HEK293 (cell line): ENCODE results near the gene LUC7L.

Source experiments
- YY1 ChIP-seq: fragments of 450-650 bp; formaldehyde crosslinking; IDR thresholded peaks from 2 replicates; pipeline ENCODE4 v1.5.1; 2018; ENCODE audit warnings: missing biosample characterization, missing genetic modification characterization
- ZNF175 ChIP-seq: fragments of 450-650 bp; formaldehyde crosslinking; IDR thresholded peaks from 2 replicates; pipeline ENCODE4 v1.5.1; 2016; ENCODE audit warnings: missing biosample characterization, missing genetic modification characterization
- ZNF221 ChIP-seq: fragments of 450-650 bp; formaldehyde crosslinking; IDR thresholded peaks from 2 replicates; pipeline ENCODE4 v1.5.1; 2017; ENCODE audit warnings: missing biosample characterization, missing genetic modification characterization, borderline replicate concordance
- ZNF266 ChIP-seq: fragments of 450-650 bp; formaldehyde crosslinking; IDR thresholded peaks from 2 replicates; pipeline ENCODE4 v1.5.1; 2016; ENCODE audit warnings: missing biosample characterization, missing genetic modification characterization, low read depth
- ZNF274 ChIP-seq, 2 experiments: fragments of 200-500 bp in 1 of 2; fragments of 450-650 bp in 1 of 2; sonication (Bioruptor generic) in 1 of 2; formaldehyde crosslinking in 1 of 2; IDR thresholded peaks; 2 replicates each; pipeline versions ENCODE4 v1.5.1 to v1.6.1; 2014 to 2016; ENCODE audit warnings: borderline replicate concordance in 1 of 2, inconsistent platforms in 1 of 2, low read length in 1 of 2, missing biosample characterization in 1 of 2, missing genetic modification characterization in 1 of 2
- ZNF785 ChIP-seq: fragments of 450-650 bp; formaldehyde crosslinking; IDR thresholded peaks from 2 replicates; pipeline ENCODE4 v1.5.1; 2016; ENCODE audit warnings: missing biosample characterization, missing genetic modification characterization
- TF ChIP-seq, protein P1 (sequence below): IDR thresholded peaks from 2 replicates; pipeline ENCODE4 v1.6.1; 2011; ENCODE audit warnings: mild to moderate bottlenecking, low read depth, low read length, borderline replicate concordance
- TF ChIP-seq, protein P2 (sequence below): fragments of 450-650 bp; formaldehyde crosslinking; IDR thresholded peaks from 2 replicates; pipeline ENCODE4 v1.5.1; 2016; ENCODE audit warnings: missing biosample characterization, missing genetic modification characterization
- TF ChIP-seq, protein P3 (sequence below): fragments of 450-650 bp; formaldehyde crosslinking; IDR thresholded peaks from 2 replicates; pipeline ENCODE4 v1.5.1; 2016; ENCODE audit warnings: missing biosample characterization, missing genetic modification characterization
- TF ChIP-seq, protein P4 (sequence below): fragments of 450-650 bp; formaldehyde crosslinking; IDR thresholded peaks from 2 replicates; pipeline ENCODE4 v1.5.1; 2016; ENCODE audit warnings: missing biosample characterization, missing genetic modification characterization
- TF ChIP-seq, protein P5 (sequence below): fragments of 450-650 bp; formaldehyde crosslinking; IDR thresholded peaks from 2 replicates; pipeline ENCODE4 v1.5.1; 2017; ENCODE audit warnings: missing biosample characterization, missing genetic modification characterization
- TF ChIP-seq, protein P6 (sequence below): fragments of 450-650 bp; formaldehyde crosslinking; IDR thresholded peaks from 2 replicates; pipeline ENCODE4 v1.5.1; 2016; ENCODE audit warnings: missing biosample characterization, missing genetic modification characterization, borderline replicate concordance
- TF ChIP-seq, protein P7 (sequence below): fragments of 450-650 bp; formaldehyde crosslinking; IDR thresholded peaks from 2 replicates; pipeline ENCODE4 v1.5.1; 2016; ENCODE audit warnings: missing biosample characterization, missing genetic modification characterization
- TF ChIP-seq, protein P8 (sequence below): fragments of 450-650 bp; formaldehyde crosslinking; IDR thresholded peaks from 2 replicates; pipeline ENCODE4 v1.5.1; 2016; ENCODE audit warnings: missing biosample characterization, missing genetic modification characterization

DNA sequence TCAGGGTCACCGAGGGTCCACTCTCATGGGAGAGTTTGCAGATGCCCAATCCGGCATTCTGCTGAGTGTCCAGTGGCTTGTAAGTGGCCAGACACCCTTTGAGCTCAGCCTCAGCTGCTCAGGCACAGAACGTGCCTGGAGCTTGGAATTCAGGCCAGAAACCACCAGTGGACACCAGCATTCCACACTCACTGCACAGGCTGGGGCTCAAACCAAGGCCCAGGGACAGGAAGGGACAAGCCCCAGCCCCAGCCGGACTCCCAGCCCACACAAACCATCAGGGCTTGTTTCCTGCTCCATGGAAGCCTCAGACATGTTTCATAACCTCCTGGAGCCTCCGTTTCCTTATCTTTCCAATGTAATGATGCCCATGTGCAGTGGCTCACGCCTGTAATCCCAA is 85.8 kb downstream of the LUC7L start:
- TF ChIP-seq YY1 (tag by site-specific recombination) (no peak), ZNF785 (no peak), ZNF274 (IDR thresholded peaks at IDR 0.05; ENCODE audit: low read length) (no peak), ZNF274 (tag by site-specific recombination; IDR thresholded peaks at IDR 0.05; ENCODE audit: borderline replicate concordance) (no peak), ZNF266 (tag by site-specific recombination) (no peak), ZNF221 (tag by site-specific recombination) (no peak), ZNF175 (no peak)
- TF ChIP-seq, protein P1, sequence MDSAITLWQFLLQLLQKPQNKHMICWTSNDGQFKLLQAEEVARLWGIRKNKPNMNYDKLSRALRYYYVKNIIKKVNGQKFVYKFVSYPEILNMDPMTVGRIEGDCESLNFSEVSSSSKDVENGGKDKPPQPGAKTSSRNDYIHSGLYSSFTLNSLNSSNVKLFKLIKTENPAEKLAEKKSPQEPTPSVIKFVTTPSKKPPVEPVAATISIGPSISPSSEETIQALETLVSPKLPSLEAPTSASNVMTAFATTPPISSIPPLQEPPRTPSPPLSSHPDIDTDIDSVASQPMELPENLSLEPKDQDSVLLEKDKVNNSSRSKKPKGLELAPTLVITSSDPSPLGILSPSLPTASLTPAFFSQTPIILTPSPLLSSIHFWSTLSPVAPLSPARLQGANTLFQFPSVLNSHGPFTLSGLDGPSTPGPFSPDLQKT = no peak
- TF ChIP-seq, protein P2, sequence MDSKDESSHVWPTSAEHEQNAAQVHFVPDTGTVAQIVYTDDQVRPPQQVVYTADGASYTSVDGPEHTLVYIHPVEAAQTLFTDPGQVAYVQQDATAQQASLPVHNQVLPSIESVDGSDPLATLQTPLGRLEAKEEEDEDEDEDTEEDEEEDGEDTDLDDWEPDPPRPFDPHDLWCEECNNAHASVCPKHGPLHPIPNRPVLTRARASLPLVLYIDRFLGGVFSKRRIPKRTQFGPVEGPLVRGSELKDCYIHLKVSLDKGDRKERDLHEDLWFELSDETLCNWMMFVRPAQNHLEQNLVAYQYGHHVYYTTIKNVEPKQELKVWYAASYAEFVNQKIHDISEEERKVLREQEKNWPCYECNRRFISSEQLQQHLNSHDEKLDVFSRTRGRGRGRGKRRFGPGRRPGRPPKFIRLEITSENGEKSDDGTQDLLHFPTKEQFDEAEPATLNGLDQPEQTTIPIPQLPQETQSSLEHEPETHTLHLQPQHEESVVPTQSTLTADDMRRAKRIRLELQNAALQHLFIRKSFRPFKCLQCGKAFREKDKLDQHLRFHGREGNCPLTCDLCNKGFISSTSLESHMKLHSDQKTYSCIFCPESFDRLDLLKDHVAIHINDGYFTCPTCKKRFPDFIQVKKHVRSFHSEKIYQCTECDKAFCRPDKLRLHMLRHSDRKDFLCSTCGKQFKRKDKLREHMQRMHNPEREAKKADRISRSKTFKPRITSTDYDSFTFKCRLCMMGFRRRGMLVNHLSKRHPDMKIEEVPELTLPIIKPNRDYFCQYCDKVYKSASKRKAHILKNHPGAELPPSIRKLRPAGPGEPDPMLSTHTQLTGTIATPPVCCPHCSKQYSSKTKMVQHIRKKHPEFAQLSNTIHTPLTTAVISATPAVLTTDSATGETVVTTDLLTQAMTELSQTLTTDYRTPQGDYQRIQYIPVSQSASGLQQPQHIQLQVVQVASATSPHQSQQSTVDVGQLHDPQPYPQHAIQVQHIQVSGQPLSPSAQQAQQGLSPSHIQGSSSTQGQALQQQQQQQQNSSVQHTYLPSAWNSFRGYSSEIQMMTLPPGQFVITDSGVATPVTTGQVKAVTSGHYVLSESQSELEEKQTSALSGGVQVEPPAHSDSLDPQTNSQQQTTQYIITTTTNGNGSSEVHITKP (tag by site-specific recombination) = no peak
- TF ChIP-seq, protein P3, sequence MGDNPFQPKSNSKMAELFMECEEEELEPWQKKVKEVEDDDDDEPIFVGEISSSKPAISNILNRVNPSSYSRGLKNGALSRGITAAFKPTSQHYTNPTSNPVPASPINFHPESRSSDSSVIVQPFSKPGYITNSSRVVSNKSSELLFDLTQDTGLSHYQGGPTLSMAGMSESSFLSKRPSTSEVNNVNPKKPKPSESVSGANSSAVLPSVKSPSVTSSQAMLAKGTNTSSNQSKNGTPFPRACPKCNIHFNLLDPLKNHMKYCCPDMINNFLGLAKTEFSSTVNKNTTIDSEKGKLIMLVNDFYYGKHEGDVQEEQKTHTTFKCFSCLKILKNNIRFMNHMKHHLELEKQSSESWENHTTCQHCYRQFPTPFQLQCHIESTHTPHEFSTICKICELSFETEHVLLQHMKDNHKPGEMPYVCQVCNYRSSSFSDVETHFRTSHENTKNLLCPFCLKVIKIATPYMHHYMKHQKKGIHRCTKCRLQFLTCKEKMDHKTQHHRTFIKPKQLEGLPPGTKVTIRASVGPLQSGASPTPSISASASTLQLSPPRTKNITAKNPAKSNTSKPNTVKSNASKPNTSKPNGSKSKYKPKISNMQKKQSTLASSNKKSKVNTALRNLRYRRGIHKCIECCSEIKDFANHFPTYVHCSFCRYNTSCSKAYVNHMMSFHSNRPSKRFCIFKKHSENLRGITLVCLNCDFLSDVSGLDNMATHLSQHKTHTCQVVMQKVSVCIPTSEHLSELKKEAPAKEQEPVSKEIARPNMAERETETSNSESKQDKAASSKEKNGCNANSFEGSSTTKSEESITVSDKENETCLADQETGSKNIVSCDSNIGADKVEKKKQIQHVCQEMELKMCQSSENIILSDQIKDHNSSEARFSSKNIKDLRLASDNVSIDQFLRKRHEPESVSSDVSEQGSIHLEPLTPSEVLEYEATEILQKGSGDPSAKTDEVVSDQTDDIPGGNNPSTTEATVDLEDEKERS (tag by site-specific recombination) = no peak
- TF ChIP-seq, protein P4, sequence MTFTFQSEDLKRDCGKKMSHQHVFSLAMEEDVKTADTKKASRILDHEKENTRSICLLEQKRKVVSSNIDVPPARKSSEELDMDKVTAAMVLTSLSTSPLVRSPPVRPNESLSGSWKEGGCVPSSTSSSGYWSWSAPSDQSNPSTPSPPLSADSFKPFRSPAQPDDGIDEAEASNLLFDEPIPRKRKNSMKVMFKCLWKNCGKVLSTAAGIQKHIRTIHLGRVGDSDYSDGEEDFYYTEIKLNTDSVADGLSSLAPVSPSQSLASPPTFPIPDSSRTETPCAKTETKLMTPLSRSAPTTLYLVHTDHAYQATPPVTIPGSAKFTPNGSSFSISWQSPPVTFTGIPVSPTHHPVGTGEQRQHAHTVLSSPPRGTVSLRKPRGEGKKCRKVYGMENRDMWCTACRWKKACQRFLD (tag by site-specific recombination) = no peak
- TF ChIP-seq, protein P5, sequence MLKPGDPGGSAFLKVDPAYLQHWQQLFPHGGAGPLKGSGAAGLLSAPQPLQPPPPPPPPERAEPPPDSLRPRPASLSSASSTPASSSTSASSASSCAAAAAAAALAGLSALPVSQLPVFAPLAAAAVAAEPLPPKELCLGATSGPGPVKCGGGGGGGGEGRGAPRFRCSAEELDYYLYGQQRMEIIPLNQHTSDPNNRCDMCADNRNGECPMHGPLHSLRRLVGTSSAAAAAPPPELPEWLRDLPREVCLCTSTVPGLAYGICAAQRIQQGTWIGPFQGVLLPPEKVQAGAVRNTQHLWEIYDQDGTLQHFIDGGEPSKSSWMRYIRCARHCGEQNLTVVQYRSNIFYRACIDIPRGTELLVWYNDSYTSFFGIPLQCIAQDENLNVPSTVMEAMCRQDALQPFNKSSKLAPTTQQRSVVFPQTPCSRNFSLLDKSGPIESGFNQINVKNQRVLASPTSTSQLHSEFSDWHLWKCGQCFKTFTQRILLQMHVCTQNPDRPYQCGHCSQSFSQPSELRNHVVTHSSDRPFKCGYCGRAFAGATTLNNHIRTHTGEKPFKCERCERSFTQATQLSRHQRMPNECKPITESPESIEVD (tag by site-specific recombination) = no peak
- TF ChIP-seq, protein P6, sequence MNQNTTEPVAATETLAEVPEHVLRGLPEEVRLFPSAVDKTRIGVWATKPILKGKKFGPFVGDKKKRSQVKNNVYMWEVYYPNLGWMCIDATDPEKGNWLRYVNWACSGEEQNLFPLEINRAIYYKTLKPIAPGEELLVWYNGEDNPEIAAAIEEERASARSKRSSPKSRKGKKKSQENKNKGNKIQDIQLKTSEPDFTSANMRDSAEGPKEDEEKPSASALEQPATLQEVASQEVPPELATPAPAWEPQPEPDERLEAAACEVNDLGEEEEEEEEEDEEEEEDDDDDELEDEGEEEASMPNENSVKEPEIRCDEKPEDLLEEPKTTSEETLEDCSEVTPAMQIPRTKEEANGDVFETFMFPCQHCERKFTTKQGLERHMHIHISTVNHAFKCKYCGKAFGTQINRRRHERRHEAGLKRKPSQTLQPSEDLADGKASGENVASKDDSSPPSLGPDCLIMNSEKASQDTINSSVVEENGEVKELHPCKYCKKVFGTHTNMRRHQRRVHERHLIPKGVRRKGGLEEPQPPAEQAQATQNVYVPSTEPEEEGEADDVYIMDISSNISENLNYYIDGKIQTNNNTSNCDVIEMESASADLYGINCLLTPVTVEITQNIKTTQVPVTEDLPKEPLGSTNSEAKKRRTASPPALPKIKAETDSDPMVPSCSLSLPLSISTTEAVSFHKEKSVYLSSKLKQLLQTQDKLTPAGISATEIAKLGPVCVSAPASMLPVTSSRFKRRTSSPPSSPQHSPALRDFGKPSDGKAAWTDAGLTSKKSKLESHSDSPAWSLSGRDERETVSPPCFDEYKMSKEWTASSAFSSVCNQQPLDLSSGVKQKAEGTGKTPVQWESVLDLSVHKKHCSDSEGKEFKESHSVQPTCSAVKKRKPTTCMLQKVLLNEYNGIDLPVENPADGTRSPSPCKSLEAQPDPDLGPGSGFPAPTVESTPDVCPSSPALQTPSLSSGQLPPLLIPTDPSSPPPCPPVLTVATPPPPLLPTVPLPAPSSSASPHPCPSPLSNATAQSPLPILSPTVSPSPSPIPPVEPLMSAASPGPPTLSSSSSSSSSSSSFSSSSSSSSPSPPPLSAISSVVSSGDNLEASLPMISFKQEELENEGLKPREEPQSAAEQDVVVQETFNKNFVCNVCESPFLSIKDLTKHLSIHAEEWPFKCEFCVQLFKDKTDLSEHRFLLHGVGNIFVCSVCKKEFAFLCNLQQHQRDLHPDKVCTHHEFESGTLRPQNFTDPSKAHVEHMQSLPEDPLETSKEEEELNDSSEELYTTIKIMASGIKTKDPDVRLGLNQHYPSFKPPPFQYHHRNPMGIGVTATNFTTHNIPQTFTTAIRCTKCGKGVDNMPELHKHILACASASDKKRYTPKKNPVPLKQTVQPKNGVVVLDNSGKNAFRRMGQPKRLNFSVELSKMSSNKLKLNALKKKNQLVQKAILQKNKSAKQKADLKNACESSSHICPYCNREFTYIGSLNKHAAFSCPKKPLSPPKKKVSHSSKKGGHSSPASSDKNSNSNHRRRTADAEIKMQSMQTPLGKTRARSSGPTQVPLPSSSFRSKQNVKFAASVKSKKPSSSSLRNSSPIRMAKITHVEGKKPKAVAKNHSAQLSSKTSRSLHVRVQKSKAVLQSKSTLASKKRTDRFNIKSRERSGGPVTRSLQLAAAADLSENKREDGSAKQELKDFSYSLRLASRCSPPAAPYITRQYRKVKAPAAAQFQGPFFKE (tag by site-specific recombination) = no peak
- TF ChIP-seq, protein P7, sequence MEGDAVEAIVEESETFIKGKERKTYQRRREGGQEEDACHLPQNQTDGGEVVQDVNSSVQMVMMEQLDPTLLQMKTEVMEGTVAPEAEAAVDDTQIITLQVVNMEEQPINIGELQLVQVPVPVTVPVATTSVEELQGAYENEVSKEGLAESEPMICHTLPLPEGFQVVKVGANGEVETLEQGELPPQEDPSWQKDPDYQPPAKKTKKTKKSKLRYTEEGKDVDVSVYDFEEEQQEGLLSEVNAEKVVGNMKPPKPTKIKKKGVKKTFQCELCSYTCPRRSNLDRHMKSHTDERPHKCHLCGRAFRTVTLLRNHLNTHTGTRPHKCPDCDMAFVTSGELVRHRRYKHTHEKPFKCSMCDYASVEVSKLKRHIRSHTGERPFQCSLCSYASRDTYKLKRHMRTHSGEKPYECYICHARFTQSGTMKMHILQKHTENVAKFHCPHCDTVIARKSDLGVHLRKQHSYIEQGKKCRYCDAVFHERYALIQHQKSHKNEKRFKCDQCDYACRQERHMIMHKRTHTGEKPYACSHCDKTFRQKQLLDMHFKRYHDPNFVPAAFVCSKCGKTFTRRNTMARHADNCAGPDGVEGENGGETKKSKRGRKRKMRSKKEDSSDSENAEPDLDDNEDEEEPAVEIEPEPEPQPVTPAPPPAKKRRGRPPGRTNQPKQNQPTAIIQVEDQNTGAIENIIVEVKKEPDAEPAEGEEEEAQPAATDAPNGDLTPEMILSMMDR (tag by site-specific recombination) = no peak
- TF ChIP-seq, protein P8, sequence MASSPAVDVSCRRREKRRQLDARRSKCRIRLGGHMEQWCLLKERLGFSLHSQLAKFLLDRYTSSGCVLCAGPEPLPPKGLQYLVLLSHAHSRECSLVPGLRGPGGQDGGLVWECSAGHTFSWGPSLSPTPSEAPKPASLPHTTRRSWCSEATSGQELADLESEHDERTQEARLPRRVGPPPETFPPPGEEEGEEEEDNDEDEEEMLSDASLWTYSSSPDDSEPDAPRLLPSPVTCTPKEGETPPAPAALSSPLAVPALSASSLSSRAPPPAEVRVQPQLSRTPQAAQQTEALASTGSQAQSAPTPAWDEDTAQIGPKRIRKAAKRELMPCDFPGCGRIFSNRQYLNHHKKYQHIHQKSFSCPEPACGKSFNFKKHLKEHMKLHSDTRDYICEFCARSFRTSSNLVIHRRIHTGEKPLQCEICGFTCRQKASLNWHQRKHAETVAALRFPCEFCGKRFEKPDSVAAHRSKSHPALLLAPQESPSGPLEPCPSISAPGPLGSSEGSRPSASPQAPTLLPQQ (tag by site-specific recombination) = no peak
